HFFc6 (cell line): ENCODE data around the gene AMOTL2. TPM values are rescaled to one million over a fixed set of nuclear protein-coding genes. Genes with fewer than 3 reads are reported as not detected.

Experiments
- DNase-seq: peaks from one replicate; pipeline ENCODE4 v3.0.0-alpha.2; 2018
- H3K27ac Mint-ChIP-seq: 2 replicates; pipeline ENCODE4 v1.8.0; 2020; ENCODE audit warnings: mild to moderate bottlenecking, mixed read lengths
- H3K27me3 Mint-ChIP-seq: 2 replicates; pipeline ENCODE4 v1.8.0; 2021; ENCODE audit warnings: mild to moderate bottlenecking, moderate library complexity, mixed read lengths; ENCODE audit not compliant: insufficient read depth
- H3K36me3 Mint-ChIP-seq: 2 replicates; pipeline ENCODE4 v1.8.0; 2021; ENCODE audit warnings: low read depth, mixed read lengths
- H3K4me1 Mint-ChIP-seq: 2 replicates; pipeline ENCODE4 v1.8.0; 2020; ENCODE audit warnings: low read depth, mixed read lengths
- H3K4me3 Mint-ChIP-seq: 2 replicates; pipeline ENCODE4 v1.8.0; 2020; ENCODE audit warnings: mild to moderate bottlenecking, moderate library complexity, mixed read lengths
- H3K9me3 Mint-ChIP-seq: 2 replicates; pipeline ENCODE4 v1.8.0; 2020; ENCODE audit warnings: mild to moderate bottlenecking, mixed read lengths
- CTCF ChIP-seq: fragments of 200-600 bp; sonication (generic); IDR thresholded peaks from 2 replicates; pipeline ENCODE4 v1.5.0; 2021; ENCODE audit warnings: antibody characterized with exemption, mild to moderate bottlenecking
- total RNA-seq, 6 experiments: library from RNA; stranded (reverse); fragmentation: NEBNext Ultra II Directional; extraction: Animal tissue kit (Norgen Biotek cat#: 25700); gene quantifications; 2 replicates in 1 of 6; 3 replicates in 5 of 6; pipeline ENCODE4 v1.2.3, GENCODE V29; 2021

The AMOTL2 gene
- total RNA-seq, 6 experiments from 2014 or later = 244 to 311 (median 274) TPM

- Mint-ChIP-seq H3K36me3 (peaks cover 81% of the 10 kb centered on the region), H3K4me3 (peak overlapping the region; percentile 99), H3K4me1 (peaks cover 90% of the 10 kb centered on the region), H3K27ac (peak overlapping the region; percentile 95), H3K27me3 (peaks cover 87% of the 10 kb centered on the region), H3K9me3 (peaks cover 16% of the 10 kb centered on the region)
- no peak for TF ChIP-seq CTCF
- peak; percentile 25 for DNase-seq
These were observed 6.1 kb downstream of the AMOTL2 start for GRCh38 chr3:134367869-134368750.

GRCh38 chr3:134366928-134367811 is 7.1 kb downstream of the AMOTL2 start:
- H3K4me3 Mint-ChIP-seq = peak overlapping the region; percentile 70
- H3K27ac Mint-ChIP-seq = peak overlapping the region; percentile 95
- peaks cover 83% of the 10 kb centered on the region for H3K27me3 Mint-ChIP-seq
- peak; percentile 37 for DNase-seq
- H3K9me3 Mint-ChIP-seq = peaks cover 12% of the 10 kb centered on the region
- H3K36me3 Mint-ChIP-seq = peaks cover 81% of the 10 kb centered on the region
- peaks cover 97% of the 10 kb centered on the region for H3K4me1 Mint-ChIP-seq
- peak; percentile 42; the same call in 1 of the 2 replicates for TF ChIP-seq CTCF

GRCh38 chr3:134366221-134366927 is 7.9 kb downstream of the AMOTL2 start:
- Mint-ChIP-seq H3K27ac (peak overlapping the region; percentile 95), H3K36me3 (peaks cover 78% of the 10 kb centered on the region), H3K9me3 (peaks cover 9% of the 10 kb centered on the region; the same call in 1 of the 2 replicates), H3K27me3 (peaks cover 84% of the 10 kb centered on the region), H3K4me3 (peak overlapping the region; percentile 70), H3K4me1 (peaks cover 97% of the 10 kb centered on the region)
- TF ChIP-seq CTCF = no peak
- DNase-seq = peak; percentile 23

GRCh38 chr3:134365766-134366065 is 8.5 kb downstream of the AMOTL2 start:
- Mint-ChIP-seq H3K4me3 (peak overlapping the region; percentile 74), H3K4me1 (peaks cover 93% of the 10 kb centered on the region), H3K9me3 (peaks cover 9% of the 10 kb centered on the region; the same call in 1 of the 2 replicates), H3K27me3 (peaks cover 85% of the 10 kb centered on the region), H3K27ac (peak overlapping the region; percentile 95), H3K36me3 (peaks cover 74% of the 10 kb centered on the region)
- no peak for TF ChIP-seq CTCF
- no peak for DNase-seq
